HepG2 (cell line): ENCODE results near the gene TSHZ2.

Experiments
- CTCF ChIP-seq: sonication (generic); formaldehyde crosslinking; IDR thresholded peaks from 2 replicates; pipeline ENCODE4 v1.5.0; 2020; ENCODE audit warnings: mild to moderate bottlenecking, missing genetic modification reagents, moderate library complexity
- FOXJ3 ChIP-seq: sonication (generic); formaldehyde crosslinking; IDR thresholded peaks from 2 replicates; pipeline ENCODE4 v1.4.0; 2020; ENCODE audit warnings: missing genetic modification reagents, mild to moderate bottlenecking, borderline replicate concordance
- HOMEZ ChIP-seq: IDR thresholded peaks from 2 replicates; pipeline ENCODE4 v1.6.1; 2016; ENCODE audit warnings: low read depth
- MLX ChIP-seq: IDR thresholded peaks from 2 replicates; pipeline ENCODE4 v1.6.1; 2016
- NFE2L1 ChIP-seq: sonication (generic); formaldehyde crosslinking; IDR thresholded peaks from 2 replicates; pipeline ENCODE4 v1.4.0; 2020; ENCODE audit warnings: missing genetic modification reagents, mild to moderate bottlenecking, borderline replicate concordance
- POLR2A ChIP-seq, 2 experiments: IDR thresholded peaks; 2 replicates each; pipeline ENCODE4 v1.6.1; 2011; ENCODE audit warnings: low read depth in 2 of 2, low read length in 2 of 2, mild to moderate bottlenecking in 1 of 2, moderate library complexity in 1 of 2; ENCODE audit not compliant: insufficient read depth in 1 of 2
- RBAK ChIP-seq: sonication (generic); formaldehyde crosslinking; IDR thresholded peaks from 2 replicates; pipeline ENCODE4 v1.5.1; 2020; ENCODE audit warnings: mild to moderate bottlenecking, missing genetic modification reagents
- TBL1XR1 ChIP-seq: fragments of 150-350 bp; IDR thresholded peaks from 2 replicates; pipeline ENCODE4 v1.6.1; 2014; ENCODE audit warnings: borderline replicate concordance, low read length; ENCODE audit not compliant: partially characterized antibody
- TBX2 ChIP-seq: sonication (generic); formaldehyde crosslinking; IDR thresholded peaks from 2 replicates; pipeline ENCODE4 v1.5.0; 2020; ENCODE audit warnings: missing genetic modification reagents, mild to moderate bottlenecking, borderline replicate concordance
- ZNF770 ChIP-seq: sonication (generic); formaldehyde crosslinking; IDR thresholded peaks from 2 replicates; pipeline ENCODE4 v1.5.0; 2020; ENCODE audit warnings: mild to moderate bottlenecking, missing genetic modification reagents

- no peak for TF ChIP-seq CTCF (CRISPR knock-in tag)
- TF ChIP-seq MLX (CRISPR knock-in tag): no peak
- TF ChIP-seq FOXJ3: no peak
- TF ChIP-seq TBL1XR1: no peak
- no peak for TF ChIP-seq RBAK (CRISPR knock-in tag)
- TF ChIP-seq POLR2A (IDR thresholded peaks at IDR 0.05; ENCODE audit: insufficient read depth in 1 of 2, low read depth in 2 of 2, low read length in 2 of 2): no peak
- no peak for TF ChIP-seq NFE2L1 (CRISPR knock-in tag)
- no peak for TF ChIP-seq ZNF770 (CRISPR knock-in tag)
- TF ChIP-seq TBX2 (CRISPR knock-in tag): no peak
- no peak for TF ChIP-seq HOMEZ (CRISPR knock-in tag)
These were observed 526.2 kb downstream of the TSHZ2 start for GRCh38 chr20:53498341-53498740.
